OCI-LY7 (cell line): ENCODE data around the gene IL17REL. TPM values are rescaled to one million over a fixed set of nuclear protein-coding genes. Genes with fewer than 3 reads are reported as not detected.

Experiments
- BruUV-seq: library from RNA; stranded (reverse); fragments of 400-500 nt; replicated peaks from 2 replicates; lab custom pipeline; 2021; lab: Mats Ljungman, UMichigan
- CTCF ChIA-PET: fragments of 300-600 bp; sonication (Branson Sonifier 250); formaldehyde crosslinking; loops from one replicate; lab custom pipeline; 2022; ENCODE audit warnings: antibody characterized with exemption; ENCODE audit not compliant: unreplicated experiment; lab: Charles Lee
- POLR2A ChIA-PET: fragments of 300-600 bp; sonication (Branson Sonifier 250); formaldehyde crosslinking; loops from one replicate; lab custom pipeline; 2022; ENCODE audit warnings: antibody characterized with exemption; lab: Charles Lee
- DNase-seq: peaks from one replicate; pipeline ENCODE4 v3.0.0-alpha.2; 2015; ENCODE audit warnings: low spot score
- H2AFZ ChIP-seq: fragments of 200-600 bp; sonication (generic), shearing (Covaris generic); 2 replicates; pipeline ENCODE4 v1.6.1; 2014; ENCODE audit warnings: mild to moderate bottlenecking, antibody characterized with exemption, low read length, moderate library complexity
- H3K27ac ChIP-seq: fragments of 200-600 bp; sonication (generic); 2 replicates; pipeline ENCODE4 v1.5.1; 2014; ENCODE audit warnings: mixed run types, low read depth, mild to moderate bottlenecking, moderate library complexity, low read length, inconsistent platforms; ENCODE audit not compliant: poor library complexity, severe bottlenecking
- H3K36me3 ChIP-seq: fragments of 200-600 bp; sonication (generic); 2 replicates; pipeline ENCODE4 v1.6.1; 2014; ENCODE audit warnings: mild to moderate bottlenecking, antibody characterized with exemption, low read length, moderate library complexity, mixed read lengths; ENCODE audit not compliant: insufficient read depth
- H3K4me1 ChIP-seq: fragments of 200-600 bp; sonication (generic); 2 replicates; pipeline ENCODE4 v1.5.1; 2014; ENCODE audit warnings: mild to moderate bottlenecking, low read length; ENCODE audit not compliant: insufficient read depth, poor library complexity, severe bottlenecking
- H3K4me2 ChIP-seq: fragments of 200-600 bp; sonication (generic); 2 replicates; pipeline ENCODE4 v1.6.1; 2014; ENCODE audit warnings: mild to moderate bottlenecking, low read length
- H3K4me3 ChIP-seq: fragments of 200-600 bp; sonication (generic); 2 replicates; pipeline ENCODE4 v1.5.1; 2014; ENCODE audit warnings: mild to moderate bottlenecking, low read depth, low read length; ENCODE audit not compliant: poor library complexity, severe bottlenecking
- H3K79me2 ChIP-seq: fragments of 200-600 bp; sonication (generic); 2 replicates; pipeline ENCODE4 v1.6.1; 2016; ENCODE audit warnings: low read depth, mild to moderate bottlenecking, low read length, moderate library complexity, mixed read lengths; ENCODE audit not compliant: insufficient read depth
- H3K9me2 ChIP-seq: fragments of 200-600 bp; sonication (generic); 2 replicates; pipeline ENCODE4 v1.6.1; 2016; ENCODE audit warnings: mild to moderate bottlenecking, low read length, mixed read lengths; ENCODE audit not compliant: insufficient read depth
- H3K9me3 ChIP-seq: fragments of 200-600 bp; sonication (generic); 2 replicates; pipeline ENCODE4 v1.6.1; 2014; ENCODE audit warnings: mild to moderate bottlenecking, mixed run types, low read length, mixed read lengths
- H4K20me1 ChIP-seq: fragments of 200-600 bp; sonication (generic); 2 replicates; pipeline ENCODE4 v1.6.1; 2014; ENCODE audit warnings: mild to moderate bottlenecking, antibody characterized with exemption, low read length, moderate library complexity, mixed read lengths; ENCODE audit not compliant: insufficient read depth
- EZH2phosphoT487 ChIP-seq: fragments of 200-600 bp; sonication (generic); IDR thresholded peaks from 2 replicates; pipeline ENCODE4 v1.6.1; 2018; ENCODE audit warnings: low read depth, borderline replicate concordance, mild to moderate bottlenecking, mixed run types, antibody characterized with exemption, low read length, moderate library complexity, mixed read lengths
- intact Hi-C: fragments of 100-400 bp; cut with micrococcal nuclease; formaldehyde crosslinking; loops from one replicate; pipeline ENCODE4 v1.10.0; 2022; ENCODE audit not compliant: unreplicated experiment
- total RNA-seq, 2 experiments: library from RNA; depleted of rRNA in 1 of 2; stranded (reverse); fragments of >200 nt in 1 of 2; shearing (Covaris generic) in 1 of 2; gene quantifications; 2 replicates each; pipeline ENCODE4 v1.2.3, GENCODE V29; 2014 to 2022
- TF ChIP-seq, protein P1 (sequence below): fragments of 200-600 bp; sonication (generic); conservative IDR thresholded peaks from 2 replicates; pipeline ENCODE4 v1.5.1; 2014; ENCODE audit warnings: mild to moderate bottlenecking, antibody characterized with exemption, low read length, moderate library complexity, mixed read lengths

IL17REL gene
- total RNA-seq, 2 experiments from 2014 or later: 0.03 TPM; not detected in 1

DNA sequence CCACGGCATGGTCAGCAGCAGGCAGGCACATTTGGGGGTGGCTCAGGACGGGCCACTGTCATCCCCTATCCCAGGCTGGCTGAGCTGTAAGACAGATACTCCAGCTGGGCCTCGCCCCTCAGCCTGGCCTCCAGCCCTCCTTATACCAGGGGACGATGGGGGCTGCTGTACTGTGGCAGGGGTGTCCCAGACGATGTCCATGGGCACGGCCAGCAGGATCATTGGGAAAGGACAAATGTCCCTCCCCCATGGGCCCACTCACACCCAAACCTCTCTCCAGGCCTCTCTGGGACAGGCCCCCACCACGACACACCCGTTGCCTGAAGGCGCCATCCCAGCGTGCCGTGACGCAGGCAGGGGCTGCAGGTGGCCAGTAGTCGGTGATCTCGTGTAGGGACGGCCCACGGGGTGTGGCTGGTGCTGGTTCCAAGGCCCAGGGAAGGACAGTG lies 1.5 kb upstream of the IL17REL start:
- H4K20me1 ChIP-seq: no peaks in the 10 kb centered on the region
- peaks cover 7% of the 10 kb centered on the region for H3K4me1 ChIP-seq
- no peak overlapping the region for H3K27ac ChIP-seq
- H3K9me2 ChIP-seq: no peaks in the 10 kb centered on the region
- no peaks in the 10 kb centered on the region for H3K36me3 ChIP-seq
- no peaks in the 10 kb centered on the region for H3K79me2 ChIP-seq
- intact Hi-C loops: no loop called here
- no peak overlapping the region for H3K4me3 ChIP-seq
- H2AFZ ChIP-seq: no peak overlapping the region
- no peaks in the 10 kb centered on the region for H3K9me3 ChIP-seq
- ChIA-PET CTCF (no interaction called here), POLR2A (no interaction called here)
- no peak for TF ChIP-seq EZH2phosphoT487
- TF ChIP-seq, protein P1, sequence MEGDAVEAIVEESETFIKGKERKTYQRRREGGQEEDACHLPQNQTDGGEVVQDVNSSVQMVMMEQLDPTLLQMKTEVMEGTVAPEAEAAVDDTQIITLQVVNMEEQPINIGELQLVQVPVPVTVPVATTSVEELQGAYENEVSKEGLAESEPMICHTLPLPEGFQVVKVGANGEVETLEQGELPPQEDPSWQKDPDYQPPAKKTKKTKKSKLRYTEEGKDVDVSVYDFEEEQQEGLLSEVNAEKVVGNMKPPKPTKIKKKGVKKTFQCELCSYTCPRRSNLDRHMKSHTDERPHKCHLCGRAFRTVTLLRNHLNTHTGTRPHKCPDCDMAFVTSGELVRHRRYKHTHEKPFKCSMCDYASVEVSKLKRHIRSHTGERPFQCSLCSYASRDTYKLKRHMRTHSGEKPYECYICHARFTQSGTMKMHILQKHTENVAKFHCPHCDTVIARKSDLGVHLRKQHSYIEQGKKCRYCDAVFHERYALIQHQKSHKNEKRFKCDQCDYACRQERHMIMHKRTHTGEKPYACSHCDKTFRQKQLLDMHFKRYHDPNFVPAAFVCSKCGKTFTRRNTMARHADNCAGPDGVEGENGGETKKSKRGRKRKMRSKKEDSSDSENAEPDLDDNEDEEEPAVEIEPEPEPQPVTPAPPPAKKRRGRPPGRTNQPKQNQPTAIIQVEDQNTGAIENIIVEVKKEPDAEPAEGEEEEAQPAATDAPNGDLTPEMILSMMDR: no peak
- H3K4me2 ChIP-seq: no peak overlapping the region
- DNase-seq: no peak
- no TSS peak for BruUV-seq

DNA sequence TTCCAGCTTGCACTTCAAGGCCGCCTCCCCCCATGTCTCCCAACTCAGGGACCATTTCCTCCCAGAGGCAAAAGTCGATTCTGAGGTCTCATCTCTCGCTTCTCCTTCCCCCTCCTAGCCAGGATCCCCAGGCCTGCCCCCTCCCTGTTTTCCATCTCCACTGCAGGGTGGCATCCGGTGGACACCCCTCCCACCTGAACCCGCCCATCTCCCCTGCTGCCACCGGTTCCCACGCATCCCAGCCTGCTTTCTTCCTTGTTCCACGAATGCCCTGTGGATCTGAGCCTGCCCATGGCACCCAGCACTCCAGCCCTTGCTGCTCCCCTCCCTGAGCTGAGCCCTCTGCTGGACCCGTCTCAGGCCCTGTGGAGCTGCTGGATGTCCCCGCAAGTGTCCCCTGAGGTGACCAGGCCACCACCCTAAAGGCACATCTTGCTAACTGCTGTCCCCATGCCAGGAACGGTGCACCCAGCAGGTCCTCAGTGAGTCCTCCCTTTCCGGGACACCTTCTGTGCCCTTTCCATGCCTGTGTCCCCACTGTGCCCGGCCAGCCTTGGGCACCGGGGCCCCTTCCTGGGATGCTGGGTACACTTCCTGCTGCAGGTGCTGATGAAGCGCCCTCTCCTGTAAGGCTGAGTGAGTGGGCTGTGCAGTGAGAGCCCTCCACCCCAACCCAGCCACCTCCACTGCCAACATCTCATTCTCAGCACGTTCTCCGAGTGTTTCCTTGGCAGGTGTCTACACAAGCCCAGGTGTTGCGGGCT lies 936 bp downstream of the IL17REL start:
- Histone ChIP-seq H2AFZ (no peak overlapping the region), H3K4me3 (no peak overlapping the region), H3K27ac (no peak overlapping the region), H4K20me1 (no peaks in the 10 kb centered on the region), H3K36me3 (no peaks in the 10 kb centered on the region), H3K79me2 (no peaks in the 10 kb centered on the region), H3K9me2 (no peaks in the 10 kb centered on the region), H3K4me1 (peaks cover 7% of the 10 kb centered on the region), H3K4me2 (no peak overlapping the region), H3K9me3 (no peaks in the 10 kb centered on the region)
- peak; percentile 16 for DNase-seq
- intact Hi-C loops: no loop called here
- POLR2A ChIA-PET: no interaction called here
- no TSS peak for BruUV-seq
- CTCF ChIA-PET: no interaction called here
- TF ChIP-seq, protein P1: 0 out of 2 replicates have a peak, but pooled peaks have one; percentile 17
- no peak for TF ChIP-seq EZH2phosphoT487
